AG09319 (cell line): ENCODE results near the gene PRR36.
A peak's percentile ranks its signal among the peaks of the same experiment; 100 is the strongest.
"Not testable (repeated sequence)": the region's sequence is repeated elsewhere in the genome, so short reads cannot be mapped to it uniquely, and the experiment has no call there.

ENCODE experiments used
- DNase-seq: peaks from one replicate; pipeline ENCODE4 v3.0.0-alpha.2; 2010; ENCODE audit warnings: low read depth; ENCODE audit errors: extremely low read depth
- CTCF ChIP-seq: IDR thresholded peaks from 2 replicates; pipeline ENCODE4 v1.5.1; 2011; ENCODE audit warnings: low read depth, mild to moderate bottlenecking, inconsistent platforms, low read length, moderate library complexity

Gene PRR36

GRCh38 chr19:7919610-7920518 is 45.7 kb upstream of the PRR36 start, which contains the start of gene SNAPC2:
TSS of gene SNAPC2 (plus strand) at chr19:7920338. CDS start at chr19:7920367, 29 bp downstream.
- DNase-seq: peak; percentile 87
- TF ChIP-seq CTCF: no peak

GRCh38 chr19:7918615-7919421 is 44.6 kb upstream of the PRR36 start:
- no peak for TF ChIP-seq CTCF
- no peak for DNase-seq

GRCh38 chr19:7918062-7918614 is 43.9 kb upstream of the PRR36 start:
- DNase-seq: not testable (repeated sequence)

- peak; percentile 58 for TF ChIP-seq CTCF
- no peak for DNase-seq
These were observed 43.3 kb upstream of the PRR36 start for GRCh38 chr19:7917267-7918061.

GRCh38 chr19:7916955-7917266 is 42.7 kb upstream of the PRR36 start:
- no peak; the same call in 1 of the 2 replicates for TF ChIP-seq CTCF
- no peak for DNase-seq

GRCh38 chr19:7916103-7916954 is 42.1 kb upstream of the PRR36 start:
- DNase-seq: no peak
- TF ChIP-seq CTCF: no peak
